HG02763 (cell line): Measurements from ENCODE around the gene PTPN1.
"Not testable (repeated sequence)": the region's sequence is repeated elsewhere in the genome, so short reads cannot be mapped to it uniquely, and the experiment has no call there.

ENCODE experiments used
- ATAC-seq: cut with Tn5 transposase; IDR thresholded peaks from one replicate; pipeline ENCODE4 v1.9.1; 2021; ENCODE audit warnings: mild to moderate bottlenecking, moderate library complexity; ENCODE audit not compliant: unreplicated experiment

Gene PTPN1

DNA sequence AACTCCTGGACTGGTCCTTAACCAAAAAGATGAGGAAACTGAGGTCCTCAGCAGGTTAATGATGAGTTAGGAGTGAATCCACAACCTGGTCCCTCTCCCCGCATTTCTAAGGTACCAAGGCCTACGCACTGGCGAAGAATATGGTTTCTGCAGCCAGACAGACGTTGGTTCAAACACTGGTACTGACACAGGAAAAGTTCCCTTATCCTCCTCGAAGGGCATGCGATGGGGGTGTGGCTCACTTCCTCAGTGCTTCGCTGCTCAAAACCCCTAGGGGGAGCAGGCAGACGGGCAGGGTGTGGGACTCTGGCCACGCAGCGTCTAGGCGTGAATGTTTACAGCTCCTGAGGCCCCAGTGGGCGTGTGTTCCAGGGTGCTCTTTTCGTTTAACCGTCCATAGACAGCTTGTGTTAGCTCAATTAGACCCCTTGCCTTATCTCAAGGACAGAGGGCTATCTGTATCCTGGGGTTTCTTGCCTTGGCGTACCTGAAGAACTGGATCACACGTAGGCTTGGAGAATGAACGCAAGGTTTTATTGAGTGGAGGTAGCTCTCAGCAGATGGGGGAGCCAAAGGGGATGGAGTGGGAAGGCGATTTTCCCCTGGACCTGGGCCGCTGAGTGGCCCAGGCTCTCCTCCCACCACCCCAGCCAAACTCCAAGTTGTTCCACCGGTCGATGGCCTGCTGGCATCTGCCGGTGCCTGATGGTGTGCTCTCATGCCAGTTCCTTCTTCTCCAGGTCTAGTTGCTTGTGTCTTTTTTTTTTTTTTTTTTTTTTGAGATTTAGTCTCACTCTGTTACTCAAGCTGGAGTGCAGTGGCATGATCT is 31.8 kb upstream of the PTPN1 start:
- ATAC-seq = peak; percentile 80

DNA sequence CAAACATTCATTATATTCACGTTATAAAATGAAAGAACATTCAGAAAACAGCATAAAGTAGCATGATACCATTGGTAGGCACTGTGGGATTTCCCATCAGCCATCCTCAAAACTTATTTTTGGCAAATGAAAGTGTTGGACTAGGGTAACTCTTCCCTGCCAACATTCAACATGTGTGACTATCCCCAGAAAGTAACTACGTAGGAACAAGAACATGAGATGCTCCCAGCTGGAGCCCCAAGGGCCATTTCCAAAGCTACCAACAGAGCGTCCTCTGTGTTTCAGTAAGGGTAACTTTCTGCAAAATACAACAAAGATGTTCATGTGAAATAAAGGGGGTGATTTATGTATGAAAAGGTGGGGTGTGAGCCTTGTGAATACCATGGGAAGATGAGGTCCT is 28.4 kb upstream of the PTPN1 start:
- no peak for ATAC-seq

DNA sequence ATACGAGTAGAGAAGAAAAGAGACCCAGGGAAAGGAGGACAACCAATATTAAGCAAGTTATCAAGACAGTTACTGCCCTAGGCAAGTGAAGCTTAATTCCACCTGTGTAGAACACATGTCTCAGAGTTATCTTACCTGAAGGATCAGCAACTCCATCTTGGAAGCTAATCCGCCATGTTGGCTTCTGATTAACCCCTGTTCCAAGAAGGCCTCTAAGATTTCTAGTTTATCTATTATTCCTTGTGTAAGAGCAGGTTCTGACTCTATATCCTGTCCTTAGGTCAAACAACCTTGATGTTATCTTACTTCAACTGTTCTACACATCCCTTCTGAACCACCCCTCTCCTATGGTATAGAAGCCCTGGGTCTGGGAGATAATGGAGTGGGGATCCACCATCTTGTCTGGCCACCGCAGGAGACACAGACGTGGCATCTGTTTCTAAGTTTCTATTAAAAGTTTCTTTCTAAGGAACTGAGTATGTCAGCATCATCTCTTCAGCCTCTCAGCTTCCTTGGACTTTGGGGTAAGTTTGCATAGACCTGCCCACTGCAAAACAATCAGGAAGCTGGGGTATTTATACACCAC is 27.7 kb upstream of the PTPN1 start:
- no peak for ATAC-seq

DNA sequence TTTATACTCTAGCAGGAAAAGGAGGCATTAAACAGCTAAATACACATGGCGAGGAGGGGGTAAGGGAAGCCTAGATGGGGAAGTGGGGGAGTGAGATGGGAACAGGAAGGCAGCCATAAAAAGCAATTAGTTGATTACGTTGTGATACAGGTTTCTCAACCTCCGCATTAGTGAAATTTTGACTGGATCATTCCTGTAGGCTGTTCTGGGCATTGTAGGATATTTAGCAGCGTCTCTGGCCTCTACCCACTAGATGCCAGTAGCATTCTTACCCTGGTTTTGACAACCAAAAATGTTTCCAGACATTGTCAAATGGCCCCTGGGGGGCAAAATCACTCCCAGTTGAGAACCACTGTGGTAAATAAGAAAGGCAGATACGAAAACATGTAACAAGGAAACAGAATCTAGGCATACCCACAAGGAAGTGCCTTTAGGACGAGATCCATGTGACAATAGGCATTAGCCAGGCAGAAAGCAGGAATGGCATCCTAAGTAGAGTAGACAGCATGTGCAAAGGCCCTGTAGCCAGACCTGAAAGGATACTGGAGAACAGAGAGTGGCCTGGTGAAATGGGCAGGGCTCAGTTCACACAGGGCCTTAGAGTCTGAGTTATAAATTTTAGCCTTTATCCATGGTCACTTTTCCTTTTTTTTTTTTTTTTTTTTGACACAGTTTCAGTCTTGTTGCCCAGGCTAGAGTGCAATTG is 25.8 kb upstream of the PTPN1 start:
- no peak for ATAC-seq

DNA sequence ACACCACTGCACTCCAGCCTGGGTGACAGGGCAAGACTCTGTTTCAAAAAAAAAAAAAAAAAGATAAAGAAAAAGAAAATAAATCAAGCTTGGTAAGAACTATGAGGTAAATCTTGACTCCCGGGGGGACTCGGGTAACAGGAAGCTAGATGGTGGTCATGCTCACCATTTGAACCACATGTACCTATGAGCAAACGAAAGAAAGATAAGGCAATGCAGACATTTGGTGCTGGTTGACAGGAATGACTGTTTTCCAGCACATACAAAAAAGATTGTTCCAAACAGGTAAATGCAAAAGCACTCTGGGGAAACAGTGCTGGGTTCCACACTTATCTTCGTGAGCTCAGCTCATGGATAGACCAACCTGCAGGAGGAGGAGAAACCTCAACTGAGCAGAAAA is 22.8 kb upstream of the PTPN1 start:
- no peak for ATAC-seq

DNA sequence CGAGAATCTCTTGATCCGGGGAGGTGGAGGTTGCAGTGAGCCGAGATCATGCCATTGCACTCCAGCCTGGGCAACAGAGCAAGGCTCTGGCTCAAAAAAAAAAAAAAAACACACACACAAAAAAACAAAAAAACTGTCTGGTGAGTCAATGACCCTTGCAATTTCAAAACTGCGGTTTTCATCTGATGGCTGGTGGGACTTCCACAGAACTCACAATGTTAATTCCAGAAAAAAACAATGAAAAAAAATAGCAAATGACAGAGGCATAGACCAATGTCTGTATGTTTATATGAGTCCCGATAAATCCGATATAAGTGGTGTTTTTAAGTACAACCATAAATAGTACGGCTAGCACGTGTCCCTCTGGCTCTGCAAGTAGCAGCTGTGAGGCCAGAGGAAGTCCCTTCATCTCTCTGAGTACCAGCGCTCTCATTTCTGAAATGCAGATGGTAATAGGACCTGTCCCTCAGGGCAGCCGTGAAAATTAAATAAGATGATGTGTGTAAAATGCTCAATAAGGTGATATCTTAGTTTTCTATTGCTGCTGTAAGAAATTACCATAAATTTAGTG is 21.9 kb upstream of the PTPN1 start:
- ATAC-seq = no peak

DNA sequence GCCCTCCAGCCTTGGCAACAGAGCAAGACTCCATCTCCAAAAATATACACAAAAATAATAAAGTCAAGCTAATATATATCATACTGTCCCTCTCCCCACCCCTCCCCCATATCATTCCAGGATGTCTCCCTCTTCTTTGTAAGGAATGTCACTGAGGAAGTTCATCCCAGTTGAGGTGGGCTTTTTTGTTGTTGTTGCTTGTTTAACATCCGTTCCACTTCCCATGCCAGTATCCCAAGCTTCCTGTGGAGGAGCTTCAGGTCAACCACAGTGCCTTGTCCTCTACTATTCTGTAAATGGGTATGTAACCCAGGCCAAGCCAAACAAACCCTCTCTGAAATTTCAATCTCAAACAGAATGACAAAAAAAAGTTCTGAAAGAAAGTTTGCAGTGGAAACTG is 19.0 kb upstream of the PTPN1 start:
- no peak for ATAC-seq

DNA sequence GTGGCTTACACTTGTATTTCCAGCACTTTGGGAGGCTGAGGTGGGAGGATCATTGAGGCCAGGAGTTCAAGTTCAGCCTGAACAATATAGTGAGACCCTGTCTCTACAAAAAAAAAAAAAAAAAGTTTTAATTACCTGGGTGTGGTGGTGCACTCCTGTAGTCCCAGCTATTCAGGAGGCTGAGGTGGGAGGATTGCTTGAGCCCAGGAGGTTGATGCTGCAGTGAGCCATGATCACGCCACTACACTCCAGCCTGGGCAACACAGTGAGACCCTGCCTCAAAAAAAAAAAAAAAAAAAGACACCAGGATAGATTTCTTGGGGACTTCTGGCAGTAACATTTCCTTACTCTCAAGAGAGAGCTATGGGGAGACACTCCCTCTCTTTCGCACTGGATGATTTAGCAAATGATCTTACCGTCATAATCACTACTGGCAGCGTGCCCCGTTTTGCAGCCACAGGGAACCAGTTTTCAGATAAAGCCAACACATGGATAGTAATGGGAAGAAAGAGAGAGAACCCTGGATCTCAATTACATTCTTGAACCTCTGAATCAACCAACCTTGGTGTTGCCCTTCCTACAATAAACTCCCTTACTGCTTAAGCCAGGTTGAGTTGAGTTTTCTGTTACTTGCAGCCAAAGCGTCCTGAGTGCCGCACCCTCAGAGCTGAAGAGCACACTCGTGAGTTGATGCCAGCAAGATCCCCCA is 18.1 kb upstream of the PTPN1 start:
- ATAC-seq = no peak

DNA sequence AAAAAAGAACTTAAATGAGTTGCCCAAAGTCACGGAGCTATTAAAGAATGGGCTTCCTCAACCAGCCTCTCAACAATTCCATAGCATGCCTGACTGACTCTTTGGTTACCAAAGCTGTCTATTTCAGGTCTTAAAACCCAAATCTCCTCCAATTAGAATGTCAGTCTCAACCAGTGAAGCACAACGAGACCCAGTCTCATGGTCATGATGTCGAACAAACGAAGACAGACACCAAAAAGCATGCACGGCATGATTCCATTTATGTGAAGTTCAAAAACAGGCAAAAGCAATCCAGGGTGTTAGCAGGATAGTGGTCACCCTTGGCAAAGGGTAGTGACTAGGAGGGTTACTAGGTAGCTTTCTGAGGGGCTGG is 16.3 kb upstream of the PTPN1 start:
- no peak for ATAC-seq

DNA sequence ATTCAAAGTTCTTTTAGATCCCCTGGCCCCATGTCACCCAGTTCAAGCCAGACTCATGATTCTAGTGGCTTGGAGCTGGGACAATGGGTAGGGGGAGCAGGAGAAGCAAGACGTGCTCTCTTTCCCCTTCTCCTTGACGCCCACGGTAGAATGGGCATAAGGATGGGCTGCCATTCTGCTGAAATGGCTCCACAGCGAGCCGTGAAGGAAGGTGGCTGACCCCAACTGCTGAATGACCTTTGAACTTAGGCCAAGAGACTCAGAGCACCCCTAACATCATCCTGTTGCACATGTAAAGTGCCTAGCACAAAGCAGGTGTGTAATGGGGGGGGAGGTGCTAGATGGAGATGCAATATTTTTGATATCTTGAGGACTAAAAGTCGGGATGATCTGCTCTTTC is 15.8 kb upstream of the PTPN1 start:
- ATAC-seq = no peak

DNA sequence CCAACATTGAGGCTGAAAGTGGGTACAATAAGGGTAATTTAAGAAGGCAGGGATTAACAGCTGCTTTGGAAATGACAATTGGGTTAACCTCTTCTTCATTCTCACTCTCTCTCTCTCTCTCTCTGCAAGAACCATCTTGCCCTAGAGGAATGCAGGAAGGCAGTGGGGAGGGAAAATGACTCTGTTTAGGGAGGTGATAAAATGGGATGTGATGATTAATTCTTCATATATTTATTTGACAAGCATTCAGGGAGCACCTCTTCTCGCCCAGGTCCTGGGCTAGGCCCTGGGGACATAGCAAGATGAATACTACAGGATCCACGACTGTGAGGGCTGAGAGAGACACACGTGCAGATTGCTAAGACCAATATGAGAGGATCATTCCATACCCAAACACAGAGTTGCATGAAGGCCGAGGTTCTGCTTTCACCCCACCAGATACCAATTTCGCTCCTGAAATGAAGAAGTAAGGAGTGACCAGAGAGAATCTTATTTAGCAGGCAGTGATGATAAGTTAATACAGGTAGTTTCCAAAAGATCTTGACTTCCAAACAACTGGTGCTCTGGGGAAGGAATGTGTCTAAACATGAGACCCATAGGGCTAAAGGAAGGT is 13.3 kb upstream of the PTPN1 start:
- no peak for ATAC-seq

DNA sequence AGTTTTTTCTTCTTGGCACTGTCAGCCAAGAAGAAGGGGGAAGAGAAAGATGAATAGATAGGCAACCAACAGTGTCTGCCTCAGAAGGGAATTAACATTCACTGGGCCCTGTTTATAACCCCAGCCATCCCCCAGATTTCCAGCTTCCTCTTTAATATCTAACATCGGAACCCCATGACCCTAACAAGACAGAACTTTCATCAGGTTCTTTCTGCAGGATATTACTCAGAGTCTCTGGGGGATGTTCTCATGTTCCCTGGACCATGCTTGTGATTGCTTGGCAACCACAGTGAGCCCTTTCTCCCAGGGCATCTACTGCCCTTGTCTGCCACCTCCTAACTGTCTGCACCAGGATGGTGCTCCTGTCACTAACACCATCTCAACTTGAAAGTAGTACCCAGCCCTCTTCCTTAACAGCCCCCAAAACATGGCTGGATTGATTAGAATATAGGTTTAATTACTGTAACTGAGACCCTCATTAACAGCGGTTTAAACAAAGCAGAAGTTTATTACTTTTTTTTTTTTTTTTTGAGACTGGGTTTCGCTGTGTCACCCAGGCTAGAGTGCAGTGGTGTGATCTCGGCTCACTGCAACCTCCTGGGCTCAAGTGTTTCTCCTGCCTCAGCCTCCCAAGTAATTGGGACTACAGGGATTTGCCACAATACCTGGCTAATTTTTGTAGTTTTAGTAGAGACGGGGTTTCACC is 12.0 kb upstream of the PTPN1 start:
- ATAC-seq = no peak

DNA sequence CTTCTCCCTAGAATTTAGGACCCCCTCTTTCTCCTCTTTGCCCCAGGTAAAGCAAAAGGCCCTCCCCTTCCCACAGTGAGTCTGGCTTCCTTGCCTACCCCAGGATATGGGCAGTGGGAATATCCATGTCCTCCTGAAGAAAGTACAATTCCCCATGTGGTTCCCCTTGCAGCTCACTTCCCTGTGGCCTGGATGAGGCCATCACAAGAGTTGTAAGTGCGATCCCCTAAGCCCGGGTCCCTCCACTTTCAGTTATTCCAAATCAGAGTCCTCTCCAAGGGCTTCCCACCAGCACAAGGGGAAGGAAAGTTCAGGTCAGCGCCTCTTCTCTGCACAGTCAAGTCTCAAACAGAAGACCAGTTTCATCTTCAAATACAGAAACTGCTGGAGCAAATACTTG is 10.2 kb upstream of the PTPN1 start:
- no peak for ATAC-seq

DNA sequence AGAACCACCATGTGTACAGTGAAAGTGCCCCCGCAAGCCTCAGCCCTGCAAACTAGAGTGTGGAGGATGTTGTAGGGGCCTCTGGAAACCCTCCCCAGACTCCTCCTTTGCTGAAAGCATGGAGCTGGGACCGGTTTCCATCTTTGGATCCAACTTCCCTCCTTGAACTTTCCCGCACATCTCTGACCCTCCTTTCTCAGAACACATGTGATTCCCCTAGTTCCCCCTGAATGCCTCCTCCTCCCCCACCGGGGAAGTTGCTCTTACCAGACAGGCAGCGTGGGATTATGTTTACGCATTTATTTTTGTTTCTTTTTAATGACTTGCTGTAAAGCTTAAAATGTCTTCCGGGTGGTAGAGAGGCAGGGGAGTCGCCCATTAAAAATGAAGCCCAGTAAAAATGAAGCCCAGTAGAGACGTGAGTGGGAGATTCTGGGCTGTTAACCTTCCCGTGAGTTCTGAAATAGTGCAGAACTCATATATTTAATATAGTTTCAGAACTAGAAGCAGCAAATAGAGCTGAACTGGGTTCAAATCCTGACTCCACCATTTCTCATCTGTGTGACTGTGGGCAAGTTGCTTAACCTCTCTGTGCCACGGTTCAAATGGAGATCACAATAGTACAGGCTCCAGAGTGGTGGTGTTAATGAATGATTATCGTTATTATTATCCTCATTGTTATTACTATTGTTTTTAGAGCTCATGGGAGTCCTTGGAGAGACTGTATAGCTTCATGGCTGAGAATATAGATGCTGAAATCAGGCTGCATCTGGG is 8.0 kb upstream of the PTPN1 start:
- ATAC-seq = no peak

DNA sequence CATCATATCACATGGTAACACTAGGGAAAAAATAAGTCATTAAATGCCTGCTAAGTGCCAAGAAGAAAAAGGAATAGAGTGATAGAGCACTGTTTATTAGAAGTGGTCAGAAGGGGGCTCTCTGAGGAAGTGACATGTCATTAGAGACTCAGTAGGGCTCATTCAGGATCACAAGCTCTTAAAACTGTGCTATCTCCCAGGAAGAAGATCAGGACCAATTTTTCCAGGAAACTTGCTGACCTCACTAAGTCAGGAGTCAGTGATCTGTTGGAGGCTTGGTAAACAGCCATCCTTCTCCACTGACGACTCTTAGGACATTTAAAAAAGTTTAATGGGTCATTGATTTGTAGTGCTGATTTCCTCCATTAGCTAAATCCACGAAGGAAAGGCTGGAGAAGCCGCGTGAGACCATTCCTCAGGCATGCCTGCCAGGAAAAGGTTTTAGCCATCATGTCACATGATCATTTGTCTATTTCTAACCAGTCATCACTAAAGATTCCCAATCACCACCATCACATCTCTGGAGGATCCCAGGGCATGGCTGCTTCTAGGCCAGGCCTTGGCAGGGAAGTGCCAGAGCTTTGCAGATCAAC is 5.9 kb upstream of the PTPN1 start:
- no peak for ATAC-seq

DNA sequence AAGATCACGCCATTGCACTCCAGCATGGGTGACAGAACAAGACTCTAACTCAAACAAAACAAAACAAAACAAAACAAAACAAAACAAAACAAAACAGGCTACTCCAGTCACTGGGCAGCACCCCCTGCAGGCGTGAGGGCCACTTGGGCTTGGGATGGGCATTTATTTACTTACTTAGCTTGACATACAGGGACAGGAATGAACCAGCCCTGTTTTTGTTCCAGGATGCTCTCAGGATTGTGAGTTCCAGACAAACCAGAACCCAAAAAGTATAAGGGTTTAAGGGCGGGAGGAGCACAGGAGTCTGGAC is 4.0 kb upstream of the PTPN1 start:
- no peak for ATAC-seq

DNA sequence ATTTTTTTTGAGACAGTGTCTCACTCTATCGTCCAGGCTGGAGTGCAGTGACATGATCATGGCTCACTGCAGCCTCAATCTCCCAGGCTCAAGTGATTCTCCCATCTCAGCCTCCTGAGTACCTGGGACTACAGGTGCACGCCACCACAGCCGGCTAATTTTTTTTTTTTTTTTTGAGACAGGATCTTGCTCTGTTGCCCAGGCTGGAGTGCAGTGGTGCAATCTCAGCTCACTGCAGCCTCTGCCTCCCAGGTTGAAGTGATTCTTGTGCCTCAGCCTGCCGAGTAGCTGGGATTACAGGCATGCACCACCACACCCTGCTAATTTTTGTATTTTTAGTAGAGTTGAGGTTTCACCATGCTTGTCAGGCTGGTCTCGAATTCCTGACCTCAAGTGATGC is 2.4 kb upstream of the PTPN1 start:
- ATAC-seq = not testable (repeated sequence)

DNA sequence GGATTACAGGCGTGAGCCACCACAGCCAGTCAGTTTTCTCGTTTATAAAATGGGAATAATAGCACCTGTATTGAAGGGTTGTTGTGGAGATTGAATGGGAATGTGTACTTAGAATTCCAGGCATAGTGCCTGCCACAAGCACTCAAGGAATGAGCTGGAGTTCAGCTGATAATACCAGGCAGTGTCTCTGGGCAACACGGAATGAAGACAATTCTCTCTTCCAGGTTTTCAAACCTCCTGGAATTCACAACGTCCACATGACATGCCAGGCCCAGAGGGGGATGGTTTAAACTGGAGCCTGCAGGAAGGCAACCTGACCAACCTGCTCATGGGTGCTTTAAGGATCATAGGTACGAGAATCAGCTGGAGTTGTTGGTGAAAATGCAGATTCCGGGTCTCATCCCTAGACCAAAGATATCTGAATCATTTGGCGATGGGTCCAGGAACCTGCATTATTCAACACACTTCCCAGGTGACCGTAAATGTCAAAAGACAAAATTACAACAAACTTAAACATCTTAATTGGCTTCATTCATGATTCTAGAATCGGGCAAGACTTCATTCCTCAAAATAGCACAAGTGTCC is 1.9 kb upstream of the PTPN1 start:
- ATAC-seq = no peak
